ENCODE measurements around the gene ZNF467.

DNA sequence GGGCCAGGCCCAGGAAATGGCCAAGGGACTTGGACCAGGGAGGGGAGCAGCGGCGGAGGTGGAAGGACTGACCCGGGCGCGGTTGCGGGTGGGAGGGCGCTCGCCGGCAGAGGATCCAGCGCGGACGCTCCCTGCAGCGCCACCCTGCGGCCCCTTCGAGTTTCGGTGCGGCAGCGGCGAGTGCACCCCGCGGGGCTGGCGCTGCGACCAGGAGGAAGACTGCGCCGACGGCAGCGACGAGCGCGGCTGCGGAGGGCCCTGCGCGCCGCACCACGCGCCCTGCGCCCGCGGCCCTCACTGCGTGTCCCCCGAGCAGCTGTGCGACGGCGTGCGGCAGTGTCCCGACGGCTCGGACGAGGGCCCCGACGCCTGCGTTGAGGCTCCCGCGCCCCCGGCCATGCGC, 16.8 kb upstream of the ZNF467 start:
- TF ChIP-seq, protein P1, sequence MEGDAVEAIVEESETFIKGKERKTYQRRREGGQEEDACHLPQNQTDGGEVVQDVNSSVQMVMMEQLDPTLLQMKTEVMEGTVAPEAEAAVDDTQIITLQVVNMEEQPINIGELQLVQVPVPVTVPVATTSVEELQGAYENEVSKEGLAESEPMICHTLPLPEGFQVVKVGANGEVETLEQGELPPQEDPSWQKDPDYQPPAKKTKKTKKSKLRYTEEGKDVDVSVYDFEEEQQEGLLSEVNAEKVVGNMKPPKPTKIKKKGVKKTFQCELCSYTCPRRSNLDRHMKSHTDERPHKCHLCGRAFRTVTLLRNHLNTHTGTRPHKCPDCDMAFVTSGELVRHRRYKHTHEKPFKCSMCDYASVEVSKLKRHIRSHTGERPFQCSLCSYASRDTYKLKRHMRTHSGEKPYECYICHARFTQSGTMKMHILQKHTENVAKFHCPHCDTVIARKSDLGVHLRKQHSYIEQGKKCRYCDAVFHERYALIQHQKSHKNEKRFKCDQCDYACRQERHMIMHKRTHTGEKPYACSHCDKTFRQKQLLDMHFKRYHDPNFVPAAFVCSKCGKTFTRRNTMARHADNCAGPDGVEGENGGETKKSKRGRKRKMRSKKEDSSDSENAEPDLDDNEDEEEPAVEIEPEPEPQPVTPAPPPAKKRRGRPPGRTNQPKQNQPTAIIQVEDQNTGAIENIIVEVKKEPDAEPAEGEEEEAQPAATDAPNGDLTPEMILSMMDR (IDR thresholded peaks at IDR 0.05): no peak
- no peak for TF ChIP-seq POLR2A (IDR thresholded peaks at IDR 0.05)

Measured in ovary (tissue), 3 donors.